PC-3 (cell line): ENCODE results near the gene PTPN14.

Experiments used
- EZH2 ChIP-seq: fragments of 300-600 bp; sonication (generic); IDR thresholded peaks from one replicate; pipeline ENCODE4 v1.6.1; 2017; ENCODE audit warnings: antibody characterized with exemption, mild to moderate bottlenecking, low read length; ENCODE audit not compliant: unreplicated experiment
- EZH2phosphoT487 ChIP-seq: fragments of 300-600 bp; sonication (generic); IDR thresholded peaks from 2 replicates; pipeline ENCODE4 v1.6.1; 2018; ENCODE audit warnings: mild to moderate bottlenecking, antibody characterized with exemption, low read length, borderline replicate concordance
- TF ChIP-seq, protein P1 (sequence below): fragments of 300-600 bp; sonication (generic); conservative IDR thresholded peaks from 2 replicates; pipeline ENCODE4 v1.5.1; 2017; ENCODE audit warnings: antibody characterized with exemption, low read depth, mild to moderate bottlenecking, low read length

- no peak for TF ChIP-seq EZH2phosphoT487
- no peak for TF ChIP-seq EZH2
- TF ChIP-seq, protein P1, sequence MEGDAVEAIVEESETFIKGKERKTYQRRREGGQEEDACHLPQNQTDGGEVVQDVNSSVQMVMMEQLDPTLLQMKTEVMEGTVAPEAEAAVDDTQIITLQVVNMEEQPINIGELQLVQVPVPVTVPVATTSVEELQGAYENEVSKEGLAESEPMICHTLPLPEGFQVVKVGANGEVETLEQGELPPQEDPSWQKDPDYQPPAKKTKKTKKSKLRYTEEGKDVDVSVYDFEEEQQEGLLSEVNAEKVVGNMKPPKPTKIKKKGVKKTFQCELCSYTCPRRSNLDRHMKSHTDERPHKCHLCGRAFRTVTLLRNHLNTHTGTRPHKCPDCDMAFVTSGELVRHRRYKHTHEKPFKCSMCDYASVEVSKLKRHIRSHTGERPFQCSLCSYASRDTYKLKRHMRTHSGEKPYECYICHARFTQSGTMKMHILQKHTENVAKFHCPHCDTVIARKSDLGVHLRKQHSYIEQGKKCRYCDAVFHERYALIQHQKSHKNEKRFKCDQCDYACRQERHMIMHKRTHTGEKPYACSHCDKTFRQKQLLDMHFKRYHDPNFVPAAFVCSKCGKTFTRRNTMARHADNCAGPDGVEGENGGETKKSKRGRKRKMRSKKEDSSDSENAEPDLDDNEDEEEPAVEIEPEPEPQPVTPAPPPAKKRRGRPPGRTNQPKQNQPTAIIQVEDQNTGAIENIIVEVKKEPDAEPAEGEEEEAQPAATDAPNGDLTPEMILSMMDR, result no peak
Observed at GRCh38 chr1:214383381-214384372, 167.7 kb downstream of the PTPN14 start.
